Keratinocyte (primary cell): ENCODE measurements around the gene ADAMTSL5. TPM values are rescaled to one million over a fixed set of nuclear protein-coding genes. Genes with fewer than 3 reads are reported as not detected.
A peak's percentile ranks its signal among the peaks of the same experiment; 100 is the strongest.

Experiments
- DNase-seq: peaks from one replicate; pipeline ENCODE4 v3.0.0-alpha.2; 2011; ENCODE audit warnings: low read depth, missing footprints, low spot score
- FAIRE-seq: peaks from 2 replicates; lab custom pipeline; 2011; peaks lifted over from hg19 to GRCh38; lab: Jason Lieb, UNC
- H2AFZ ChIP-seq: 2 replicates; pipeline ENCODE4 v1.6.0; 2012; ENCODE audit warnings: low read length, control low read depth, inconsistent platforms; ENCODE audit not compliant: control insufficient read depth
- H3K27ac ChIP-seq: 2 replicates; pipeline ENCODE4 v1.5.1; 2011; ENCODE audit warnings: low read length; ENCODE audit not compliant: control insufficient read depth, insufficient read depth
- H3K27me3 ChIP-seq: 3 replicates; pipeline ENCODE4 v1.6.0; 2011; ENCODE audit warnings: low read length; ENCODE audit not compliant: control insufficient read depth, insufficient read depth; ENCODE audit errors: extremely low read depth
- H3K36me3 ChIP-seq, 2 experiments: 2 replicates in 1 of 2; 3 replicates in 1 of 2; pipeline ENCODE4 v1.5.1; 2011; ENCODE audit warnings: low read length in 2 of 2, mild to moderate bottlenecking in 1 of 2; ENCODE audit not compliant: control insufficient read depth in 2 of 2, insufficient read depth in 2 of 2; ENCODE audit errors: extremely low read depth in 1 of 2
- H3K4me1 ChIP-seq: 3 replicates; pipeline ENCODE4 v1.5.1; 2011; ENCODE audit warnings: low read length; ENCODE audit not compliant: control insufficient read depth, insufficient read depth; ENCODE audit errors: extremely low read depth
- H3K4me2 ChIP-seq: 3 replicates; pipeline ENCODE4 v1.6.0; 2011; ENCODE audit warnings: low read depth, low read length; ENCODE audit not compliant: control insufficient read depth, insufficient read depth; ENCODE audit errors: extremely low read depth
- H3K4me3 ChIP-seq, 3 experiments: fragments of 200-600 bp in 1 of 3; sonication (generic) in 1 of 3; 2 replicates in 2 of 3; 3 replicates in 1 of 3; pipeline ENCODE4 v1.5.1; 2011 to 2016; ENCODE audit warnings: low read length in 3 of 3, mild to moderate bottlenecking in 3 of 3, control low read depth in 2 of 3, inconsistent platforms in 1 of 3, low read depth in 1 of 3, mixed read lengths in 1 of 3, mixed run types in 1 of 3, moderate library complexity in 1 of 3; ENCODE audit not compliant: control insufficient read depth in 2 of 3, insufficient read depth in 2 of 3; ENCODE audit errors: extremely low read depth in 1 of 3
- H3K79me2 ChIP-seq: 2 replicates; pipeline ENCODE4 v1.6.0; 2012; ENCODE audit warnings: low read length; ENCODE audit not compliant: control insufficient read depth, insufficient read depth
- H3K9ac ChIP-seq: 3 replicates; pipeline ENCODE4 v1.6.0; 2011; ENCODE audit warnings: low read length; ENCODE audit not compliant: control insufficient read depth, insufficient read depth; ENCODE audit errors: extremely low read depth
- H3K9me1 ChIP-seq: 3 replicates; pipeline ENCODE4 v1.6.0; 2011; ENCODE audit warnings: low read length; ENCODE audit not compliant: control insufficient read depth, insufficient read depth; ENCODE audit errors: extremely low read depth
- H3K9me3 ChIP-seq: 2 replicates; pipeline ENCODE4 v1.5.1; 2012; ENCODE audit warnings: low read depth, low read length; ENCODE audit not compliant: control insufficient read depth
- H4K20me1 ChIP-seq: 3 replicates; pipeline ENCODE4 v1.6.0; 2011; ENCODE audit warnings: low read length; ENCODE audit not compliant: control insufficient read depth, insufficient read depth; ENCODE audit errors: extremely low read depth
- EZH2 ChIP-seq: IDR thresholded peaks from one replicate; pipeline ENCODE4 v1.6.1; 2012; ENCODE audit warnings: inconsistent platforms, mild to moderate bottlenecking, low read length, moderate library complexity
- dilution Hi-C: fragments of 300-500 bp; cut with MboI; formaldehyde crosslinking; loops from one replicate; pipeline ENCODE4 v1.7.0; 2020; ENCODE audit warnings: low sequenced_read_pairs; ENCODE audit not compliant: extremely low pct_ligation_motif_present
- polyA plus RNA-seq, 5 experiments: library from polyadenylated mRNA; depleted of rRNA in 3 of 5; stranded (reverse) in 3 of 5; stranded (forward) in 1 of 5; unstranded in 1 of 5; fragments of >200 nt; gene quantifications; 1 replicate in 1 of 5; 2 replicates in 3 of 5; 3 replicates in 1 of 5; pipeline versions ENCODE4 v1.2.1 to v1.2.3, GENCODE V29; 2011 to 2012; ENCODE audit warnings: missing spikeins in 2 of 5, low read depth in 1 of 5, low replicate concordance in 1 of 5
- TF ChIP-seq, protein P1 (sequence below), 3 experiments: IDR thresholded peaks in 1 of 3; conservative IDR thresholded peaks in 1 of 3; optimal IDR thresholded peaks in 1 of 3; 2 replicates in 2 of 3; 3 replicates in 1 of 3; pipeline versions ENCODE3 to v1.5.1; 2011; ENCODE audit warnings: low read length in 3 of 3, mild to moderate bottlenecking in 3 of 3, moderate library complexity in 2 of 3, control low read depth in 1 of 3, inconsistent platforms in 1 of 3; ENCODE audit not compliant: insufficient read depth in 2 of 3; ENCODE audit errors: extremely low read depth in 1 of 3

Gene ADAMTSL5
- polyA plus RNA-seq, 1 donor (not counting 4 experiments of a cell fraction or from before 2014, with no cell fraction given) = 4.2 TPM

DNA sequence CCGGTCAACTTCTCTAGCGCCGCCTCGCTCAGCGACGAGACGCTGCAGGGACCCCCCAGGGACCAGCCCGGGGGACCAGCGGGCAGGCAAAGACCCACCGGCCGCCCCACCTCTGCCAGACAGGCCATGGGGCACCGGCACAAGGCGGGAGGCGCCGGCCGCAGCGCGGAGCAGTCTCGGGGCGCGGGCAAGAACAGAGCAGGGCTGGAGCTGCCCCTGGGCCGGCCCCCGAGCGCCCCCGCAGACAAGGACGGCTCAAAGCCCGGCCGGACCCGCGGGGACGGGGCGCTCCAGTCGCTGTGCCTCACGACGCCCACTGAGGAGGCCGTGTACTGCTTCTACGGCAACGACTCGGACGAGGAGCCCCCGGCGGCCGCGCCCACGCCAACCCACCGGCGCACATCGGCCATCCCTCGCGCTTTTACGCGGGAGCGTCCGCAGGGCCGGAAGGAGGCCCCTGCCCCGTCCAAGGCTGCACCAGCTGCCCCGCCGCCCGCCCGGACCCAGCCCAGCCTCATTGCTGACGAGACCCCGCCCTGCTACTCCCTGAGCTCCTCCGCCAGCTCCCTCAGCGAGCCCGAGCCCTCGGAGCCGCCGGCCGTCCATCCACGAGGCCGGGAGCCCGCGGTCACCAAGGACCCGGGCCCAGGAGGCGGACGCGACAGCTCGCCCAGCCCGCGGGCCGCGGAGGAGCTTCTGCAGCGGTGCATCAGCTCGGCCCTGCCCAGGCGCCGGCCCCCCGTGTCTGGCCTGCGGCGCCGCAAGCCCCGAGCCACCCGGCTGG is 45.1 kb downstream of the ADAMTSL5 start:
- Histone ChIP-seq H3K79me2 (no peaks in the 10 kb centered on the region), H3K27me3 (peaks cover 61% of the 10 kb centered on the region), H3K4me1 (peaks cover 16% of the 10 kb centered on the region), H3K36me3 (no peaks in the 10 kb centered on the region), H3K4me3 (peak overlapping the region in 1 of 3 experiments; percentile 36), H3K9ac (no peak overlapping the region), H2AFZ (no peak overlapping the region), H3K9me3 (no peaks in the 10 kb centered on the region), H3K9me1 (peaks cover 4% of the 10 kb centered on the region), H3K4me2 (peak overlapping the region; percentile 22), H4K20me1 (peaks cover 12% of the 10 kb centered on the region), H3K27ac (no peak overlapping the region)
- FAIRE-seq (no peak), DNase-seq (no peak)
- dilution Hi-C loops = no loop called here
- peak; percentile 44 for TF ChIP-seq EZH2
- TF ChIP-seq, protein P1, sequence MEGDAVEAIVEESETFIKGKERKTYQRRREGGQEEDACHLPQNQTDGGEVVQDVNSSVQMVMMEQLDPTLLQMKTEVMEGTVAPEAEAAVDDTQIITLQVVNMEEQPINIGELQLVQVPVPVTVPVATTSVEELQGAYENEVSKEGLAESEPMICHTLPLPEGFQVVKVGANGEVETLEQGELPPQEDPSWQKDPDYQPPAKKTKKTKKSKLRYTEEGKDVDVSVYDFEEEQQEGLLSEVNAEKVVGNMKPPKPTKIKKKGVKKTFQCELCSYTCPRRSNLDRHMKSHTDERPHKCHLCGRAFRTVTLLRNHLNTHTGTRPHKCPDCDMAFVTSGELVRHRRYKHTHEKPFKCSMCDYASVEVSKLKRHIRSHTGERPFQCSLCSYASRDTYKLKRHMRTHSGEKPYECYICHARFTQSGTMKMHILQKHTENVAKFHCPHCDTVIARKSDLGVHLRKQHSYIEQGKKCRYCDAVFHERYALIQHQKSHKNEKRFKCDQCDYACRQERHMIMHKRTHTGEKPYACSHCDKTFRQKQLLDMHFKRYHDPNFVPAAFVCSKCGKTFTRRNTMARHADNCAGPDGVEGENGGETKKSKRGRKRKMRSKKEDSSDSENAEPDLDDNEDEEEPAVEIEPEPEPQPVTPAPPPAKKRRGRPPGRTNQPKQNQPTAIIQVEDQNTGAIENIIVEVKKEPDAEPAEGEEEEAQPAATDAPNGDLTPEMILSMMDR (optimal IDR thresholded peaks at IDR 0.05 in 1 of 3, IDR thresholded peaks at IDR 0.05 in 1 of 3, conservative IDR thresholded peaks at IDR 0.05 in 1 of 3; ENCODE audit: extremely low read depth in 1 of 3, insufficient read depth in 2 of 3, low read length in 3 of 3) = no peak

DNA sequence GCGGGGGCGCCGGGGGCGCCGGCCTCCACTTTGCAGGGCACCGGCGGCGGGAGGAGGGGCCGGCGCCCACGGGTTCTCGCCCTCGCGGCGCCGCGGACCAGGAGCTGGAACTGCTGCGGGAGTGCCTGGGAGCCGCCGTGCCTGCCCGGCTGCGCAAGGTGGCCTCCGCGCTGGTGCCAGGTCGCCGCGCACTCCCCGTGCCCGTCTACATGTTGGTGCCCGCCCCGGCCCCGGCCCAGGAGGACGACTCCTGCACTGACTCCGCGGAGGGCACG is 45.7 kb downstream of the ADAMTSL5 start:
- Histone ChIP-seq H3K4me3 (no peak overlapping the region), H3K36me3 (no peaks in the 10 kb centered on the region), H3K79me2 (no peaks in the 10 kb centered on the region), H3K4me1 (peaks cover 16% of the 10 kb centered on the region), H4K20me1 (peaks cover 12% of the 10 kb centered on the region), H3K27ac (no peak overlapping the region), H3K4me2 (peak overlapping the region; percentile 22), H3K9me3 (no peaks in the 10 kb centered on the region), H3K27me3 (peaks cover 60% of the 10 kb centered on the region), H3K9me1 (peaks cover 3% of the 10 kb centered on the region), H3K9ac (no peak overlapping the region), H2AFZ (no peak overlapping the region)
- TF ChIP-seq EZH2 = no peak
- TF ChIP-seq, protein P1 (optimal IDR thresholded peaks at IDR 0.05 in 1 of 3, IDR thresholded peaks at IDR 0.05 in 1 of 3, conservative IDR thresholded peaks at IDR 0.05 in 1 of 3; ENCODE audit: extremely low read depth in 1 of 3, insufficient read depth in 2 of 3, low read length in 3 of 3) = no peak
- dilution Hi-C loops = no loop called here
- DNase-seq (no peak), FAIRE-seq (no peak)
